Eye (tissue), 1 donor: ENCODE results near the gene USP21.
"Not testable (repeated sequence)": the region's sequence is repeated elsewhere in the genome, so short reads cannot be mapped to it uniquely, and the experiment has no call there.

Experiments
- DNase-seq: peaks from one replicate; pipeline ENCODE4 v3.0.0-alpha.2; 2015

The USP21 gene

GRCh38 chr1:161159087-161159912, at the start of gene USP21:
Gene USP21, plus strand, starts transcription at chr1:161159500. Its CDS starts 1,141 bp downstream, at chr1:161160641.
- DNase-seq: peak; percentile 98

GRCh38 chr1:161111117-161111516, 48.2 kb upstream of the USP21 start:
- no peak for DNase-seq

- no peak for DNase-seq
Measured at GRCh38 chr1:161111527-161111926, 47.8 kb upstream of the USP21 start.

GRCh38 chr1:161113915-161114314, 45.4 kb upstream of the USP21 start:
- DNase-seq: no peak

GRCh38 chr1:161114556-161114955, 44.7 kb upstream of the USP21 start:
- DNase-seq: no peak

- no peak for DNase-seq
Measured at GRCh38 chr1:161115132-161115711, 44.1 kb upstream of the USP21 start.

GRCh38 chr1:161115961-161116360, 43.3 kb upstream of the USP21 start:
- not testable (repeated sequence) for DNase-seq

GRCh38 chr1:161117759-161118581, 41.3 kb upstream of the USP21 start, which contains the start of the genes NIT1 and PFDN2:
Gene NIT1, plus strand, starts transcription at chr1:161118105. Its CDS starts 72 bp downstream, at chr1:161118177.
Gene PFDN2, minus strand, starts transcription at chr1:161118037. Its CDS starts 11 bp downstream, at chr1:161118026.
- DNase-seq: peak; percentile 95

GRCh38 chr1:161119092-161119903, 40.0 kb upstream of the USP21 start:
- DNase-seq: peak; percentile 58

- no peak for DNase-seq
Measured at GRCh38 chr1:161121042-161121650, 38.2 kb upstream of the USP21 start.

GRCh38 chr1:161121834-161122233, 37.5 kb upstream of the USP21 start:
- DNase-seq: no peak

GRCh38 chr1:161122967-161123366, 36.3 kb upstream of the USP21 start:
- no peak for DNase-seq

GRCh38 chr1:161127649-161128048, 31.7 kb upstream of the USP21 start:
- no peak for DNase-seq

- DNase-seq: no peak
Measured at GRCh38 chr1:161128591-161129420, 30.5 kb upstream of the USP21 start.

GRCh38 chr1:161130266-161130665, 29.0 kb upstream of the USP21 start:
- no peak for DNase-seq

GRCh38 chr1:161131523-161132409, 27.5 kb upstream of the USP21 start:
- DNase-seq: no peak

GRCh38 chr1:161132410-161133219, 26.7 kb upstream of the USP21 start, which contains the start of gene DEDD:
Gene DEDD, minus strand, starts transcription at chr1:161132667. Its CDS starts 8,205 bp downstream, at chr1:161124462.
- peak; percentile 98 for DNase-seq

- no peak for DNase-seq
Measured at GRCh38 chr1:161133220-161133740, 26.0 kb upstream of the USP21 start.

GRCh38 chr1:161137881-161138280, 21.4 kb upstream of the USP21 start:
- DNase-seq: no peak
